ENCODE data around the gene ZNF366.

ZNF366 gene

DNA sequence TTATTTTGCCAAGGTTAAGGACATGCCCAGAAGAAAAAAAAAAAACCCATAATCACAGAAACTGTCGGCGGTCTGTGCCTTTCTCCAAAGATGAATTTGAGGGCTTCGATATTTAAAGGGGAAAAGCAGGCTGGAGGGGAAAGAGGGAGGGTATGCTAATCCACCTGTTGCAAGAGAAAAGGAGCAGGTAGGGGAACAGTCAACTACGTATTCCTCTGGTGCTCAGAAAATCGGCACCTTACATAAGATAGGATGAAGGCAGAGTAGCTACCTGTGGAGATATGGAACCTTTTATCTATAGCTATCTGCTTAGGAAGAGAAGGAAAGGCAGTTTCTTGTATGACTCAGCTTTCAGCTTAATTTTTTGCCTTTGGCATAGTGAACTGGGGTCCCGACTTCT, 109.4 kb downstream of the ZNF366 start:
- H3K27ac ChIP-seq, result no peak overlapping the region
- no peak for DNase-seq (ENCODE audit: low spot score)
- CTCF ChIA-PET, result interaction anchor here (0.6 kb wide), 1 partner anchor 356 kb away, joined by 3 read pairs; no protein-coding TSS in a partner anchor
- POLR2A ChIA-PET (ENCODE audit: low non-redundant PET), result no interaction called here
- TF ChIP-seq, protein P1, sequence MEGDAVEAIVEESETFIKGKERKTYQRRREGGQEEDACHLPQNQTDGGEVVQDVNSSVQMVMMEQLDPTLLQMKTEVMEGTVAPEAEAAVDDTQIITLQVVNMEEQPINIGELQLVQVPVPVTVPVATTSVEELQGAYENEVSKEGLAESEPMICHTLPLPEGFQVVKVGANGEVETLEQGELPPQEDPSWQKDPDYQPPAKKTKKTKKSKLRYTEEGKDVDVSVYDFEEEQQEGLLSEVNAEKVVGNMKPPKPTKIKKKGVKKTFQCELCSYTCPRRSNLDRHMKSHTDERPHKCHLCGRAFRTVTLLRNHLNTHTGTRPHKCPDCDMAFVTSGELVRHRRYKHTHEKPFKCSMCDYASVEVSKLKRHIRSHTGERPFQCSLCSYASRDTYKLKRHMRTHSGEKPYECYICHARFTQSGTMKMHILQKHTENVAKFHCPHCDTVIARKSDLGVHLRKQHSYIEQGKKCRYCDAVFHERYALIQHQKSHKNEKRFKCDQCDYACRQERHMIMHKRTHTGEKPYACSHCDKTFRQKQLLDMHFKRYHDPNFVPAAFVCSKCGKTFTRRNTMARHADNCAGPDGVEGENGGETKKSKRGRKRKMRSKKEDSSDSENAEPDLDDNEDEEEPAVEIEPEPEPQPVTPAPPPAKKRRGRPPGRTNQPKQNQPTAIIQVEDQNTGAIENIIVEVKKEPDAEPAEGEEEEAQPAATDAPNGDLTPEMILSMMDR (conservative IDR thresholded peaks at IDR 0.05; ENCODE audit: low read depth), result no peak

DNA sequence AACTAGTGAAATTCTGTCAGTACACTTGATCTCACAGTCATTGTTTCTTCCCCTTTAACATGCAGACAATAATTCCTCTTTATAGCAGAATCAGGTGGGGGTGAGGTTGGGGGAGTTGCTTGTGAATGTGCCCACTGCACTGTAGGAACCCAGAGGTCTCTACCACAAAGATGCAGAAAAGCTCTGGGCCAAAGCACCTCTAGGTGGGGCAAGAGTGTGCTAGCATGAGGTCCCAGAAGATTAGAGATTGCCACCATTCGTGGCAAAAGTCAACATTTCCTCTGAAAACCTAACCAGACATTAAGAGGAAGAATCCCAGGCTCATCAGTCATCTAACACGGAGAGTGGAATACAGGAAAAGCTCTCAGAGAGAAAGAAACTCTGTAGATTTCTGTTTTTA, 112.5 kb downstream of the ZNF366 start:
- POLR2A ChIA-PET (ENCODE audit: low non-redundant PET), result no interaction called here
- CTCF ChIA-PET, result interaction anchor here (1.2 kb wide), 1 partner anchor 119 kb away, joined by 3 read pairs; no protein-coding TSS in a partner anchor
- TF ChIP-seq, protein P1 (conservative IDR thresholded peaks at IDR 0.05; ENCODE audit: low read depth), result no peak
- DNase-seq (ENCODE audit: low spot score), result no peak
- no peak overlapping the region for H3K27ac ChIP-seq

DNA sequence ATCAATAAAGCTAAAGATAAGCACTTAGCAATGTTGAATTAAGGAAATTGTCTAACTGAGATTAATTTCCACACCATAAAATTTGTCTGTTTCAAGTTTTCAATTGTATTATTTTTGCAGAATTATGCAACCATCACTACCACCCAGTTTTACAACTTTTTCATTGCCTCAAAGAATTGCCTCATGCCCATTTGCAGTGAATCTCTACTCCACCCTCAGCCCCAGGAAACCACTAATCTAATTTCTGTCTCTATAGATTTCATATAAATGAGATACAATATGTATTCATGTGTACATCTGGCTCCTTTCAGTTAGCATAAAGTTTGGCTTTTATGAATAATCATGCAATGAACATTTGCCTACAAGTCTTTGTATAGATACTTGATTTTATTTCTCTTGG, 114.2 kb downstream of the ZNF366 start:
- TF ChIP-seq, protein P1 (conservative IDR thresholded peaks at IDR 0.05; ENCODE audit: low read depth), result no peak
- no peak for DNase-seq (ENCODE audit: low spot score)
- H3K27ac ChIP-seq, result no peak overlapping the region
- ChIA-PET CTCF (no interaction called here), POLR2A (ENCODE audit: low non-redundant PET) (no interaction called here)

Measured in RWPE1 (cell line).